Testis (tissue), 2 donors: ENCODE results near the gene SCAPER.
A peak's percentile ranks its signal among the peaks of the same experiment; 100 is the strongest.

Experiments
- POLR2A ChIP-seq: fragments of 450-650 bp; IDR thresholded peaks from one replicate; pipeline ENCODE4 v1.6.1; 2017; ENCODE audit warnings: antibody characterized with exemption, mild to moderate bottlenecking, moderate library complexity
- TF ChIP-seq, protein P1 (sequence below), 3 experiments: fragments of 450-650 bp in 2 of 3; fragments of 200-600 bp in 1 of 3; sonication (generic) in 1 of 3; IDR thresholded peaks; one replicate each; pipeline ENCODE4 v1.5.1; 2016 to 2019; ENCODE audit warnings: antibody characterized with exemption in 3 of 3, mild to moderate bottlenecking in 2 of 3, moderate library complexity in 1 of 3

DNA sequence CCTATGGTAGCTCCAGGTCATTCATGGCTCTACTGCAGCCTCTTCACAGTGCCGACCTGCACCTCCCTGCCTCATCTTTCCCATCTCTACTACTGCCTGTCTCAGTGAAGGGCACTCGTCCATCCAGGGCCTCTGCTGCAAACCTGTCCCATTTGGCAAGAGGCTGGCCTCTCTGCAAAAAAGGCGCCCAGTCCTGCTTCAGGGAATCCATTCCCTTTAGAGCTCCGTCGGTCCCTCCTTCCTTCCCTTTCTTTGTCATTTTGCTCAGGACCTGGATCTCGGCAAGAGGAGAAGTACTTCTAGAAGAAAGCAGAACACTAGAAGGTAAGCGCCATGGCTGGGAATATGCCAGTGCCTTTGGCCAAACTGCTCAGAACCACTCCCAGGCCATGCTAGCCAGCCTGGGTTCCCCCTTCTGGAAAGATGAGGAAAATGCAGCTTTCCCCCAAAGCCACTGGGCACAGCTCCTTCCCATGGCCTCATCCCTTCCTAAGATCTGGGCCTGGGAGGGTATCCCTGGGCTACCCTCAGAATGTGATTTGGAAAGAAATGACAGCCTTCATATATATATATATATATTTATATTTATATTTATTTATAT, 575.0 kb downstream of the SCAPER start:
- TF ChIP-seq, protein P1, sequence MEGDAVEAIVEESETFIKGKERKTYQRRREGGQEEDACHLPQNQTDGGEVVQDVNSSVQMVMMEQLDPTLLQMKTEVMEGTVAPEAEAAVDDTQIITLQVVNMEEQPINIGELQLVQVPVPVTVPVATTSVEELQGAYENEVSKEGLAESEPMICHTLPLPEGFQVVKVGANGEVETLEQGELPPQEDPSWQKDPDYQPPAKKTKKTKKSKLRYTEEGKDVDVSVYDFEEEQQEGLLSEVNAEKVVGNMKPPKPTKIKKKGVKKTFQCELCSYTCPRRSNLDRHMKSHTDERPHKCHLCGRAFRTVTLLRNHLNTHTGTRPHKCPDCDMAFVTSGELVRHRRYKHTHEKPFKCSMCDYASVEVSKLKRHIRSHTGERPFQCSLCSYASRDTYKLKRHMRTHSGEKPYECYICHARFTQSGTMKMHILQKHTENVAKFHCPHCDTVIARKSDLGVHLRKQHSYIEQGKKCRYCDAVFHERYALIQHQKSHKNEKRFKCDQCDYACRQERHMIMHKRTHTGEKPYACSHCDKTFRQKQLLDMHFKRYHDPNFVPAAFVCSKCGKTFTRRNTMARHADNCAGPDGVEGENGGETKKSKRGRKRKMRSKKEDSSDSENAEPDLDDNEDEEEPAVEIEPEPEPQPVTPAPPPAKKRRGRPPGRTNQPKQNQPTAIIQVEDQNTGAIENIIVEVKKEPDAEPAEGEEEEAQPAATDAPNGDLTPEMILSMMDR (IDR thresholded peaks at IDR 0.05), result peak in 2 of 3 experiments; percentile 23 to 38
- no peak for TF ChIP-seq POLR2A
